ENCODE measurements around the gene RPS6KB1.

DNA sequence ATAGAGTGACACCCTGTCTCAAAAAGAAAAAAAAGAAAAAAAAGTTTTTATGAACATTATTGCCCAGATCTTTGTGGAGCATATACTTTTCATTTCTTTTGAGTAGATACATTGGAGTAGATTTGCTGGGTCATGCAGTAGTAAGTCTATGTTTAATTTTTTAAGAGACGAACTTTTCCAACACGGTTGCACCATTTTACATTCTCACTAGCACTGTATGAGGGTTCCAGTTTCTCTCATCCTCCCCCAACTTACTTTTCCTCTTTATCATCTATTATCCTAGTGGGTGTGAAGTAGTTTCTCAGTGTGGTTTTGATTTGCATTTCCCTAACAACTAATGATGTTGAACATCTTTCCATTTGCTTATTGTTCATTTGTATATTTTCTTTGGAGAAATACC, 10.5 kb downstream of the RPS6KB1 start:
- TF ChIP-seq CREB5 (CRISPR knock-in tag; IDR thresholded peaks at IDR 0.05; ENCODE audit: low read depth) = no peak
- TF ChIP-seq ZNF70 (CRISPR knock-in tag; IDR thresholded peaks at IDR 0.05) = no peak
- TF ChIP-seq, protein P1, sequence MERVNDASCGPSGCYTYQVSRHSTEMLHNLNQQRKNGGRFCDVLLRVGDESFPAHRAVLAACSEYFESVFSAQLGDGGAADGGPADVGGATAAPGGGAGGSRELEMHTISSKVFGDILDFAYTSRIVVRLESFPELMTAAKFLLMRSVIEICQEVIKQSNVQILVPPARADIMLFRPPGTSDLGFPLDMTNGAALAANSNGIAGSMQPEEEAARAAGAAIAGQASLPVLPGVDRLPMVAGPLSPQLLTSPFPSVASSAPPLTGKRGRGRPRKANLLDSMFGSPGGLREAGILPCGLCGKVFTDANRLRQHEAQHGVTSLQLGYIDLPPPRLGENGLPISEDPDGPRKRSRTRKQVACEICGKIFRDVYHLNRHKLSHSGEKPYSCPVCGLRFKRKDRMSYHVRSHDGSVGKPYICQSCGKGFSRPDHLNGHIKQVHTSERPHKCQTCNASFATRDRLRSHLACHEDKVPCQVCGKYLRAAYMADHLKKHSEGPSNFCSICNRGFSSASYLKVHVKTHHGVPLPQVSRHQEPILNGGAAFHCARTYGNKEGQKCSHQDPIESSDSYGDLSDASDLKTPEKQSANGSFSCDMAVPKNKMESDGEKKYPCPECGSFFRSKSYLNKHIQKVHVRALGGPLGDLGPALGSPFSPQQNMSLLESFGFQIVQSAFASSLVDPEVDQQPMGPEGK (CRISPR knock-in tag; IDR thresholded peaks at IDR 0.05; ENCODE audit: borderline replicate concordance) = no peak
- no peak for TF ChIP-seq ZNF565 (CRISPR knock-in tag; conservative IDR thresholded peaks at IDR 0.05; ENCODE audit: low read depth)
- no peak for TF ChIP-seq ZNF8 (CRISPR knock-in tag; IDR thresholded peaks at IDR 0.05)
- no peak for TF ChIP-seq RARB (CRISPR knock-in tag; IDR thresholded peaks at IDR 0.05)
- no peak for TF ChIP-seq TSHZ2 (CRISPR knock-in tag; IDR thresholded peaks at IDR 0.05)
- no peak for TF ChIP-seq ZFP30 (CRISPR knock-in tag; IDR thresholded peaks at IDR 0.05)
- no peak for TF ChIP-seq POU6F1 (CRISPR knock-in tag; IDR thresholded peaks at IDR 0.05; ENCODE audit: borderline replicate concordance, low read depth)
- no peak for TF ChIP-seq GLIS3 (CRISPR knock-in tag; IDR thresholded peaks at IDR 0.05)
- TF ChIP-seq BACH2 (CRISPR knock-in tag; IDR thresholded peaks at IDR 0.05; ENCODE audit: borderline replicate concordance) = no peak
- no peak for TF ChIP-seq ISL1 (CRISPR knock-in tag; IDR thresholded peaks at IDR 0.05)
- no peak for TF ChIP-seq CSDC2 (CRISPR knock-in tag; IDR thresholded peaks at IDR 0.05)
